H9 (cell line): ENCODE results near the gene RUVBL1. TPM values are rescaled to one million over a fixed set of nuclear protein-coding genes. Genes with fewer than 3 reads are reported as not detected.

Experiments used
- DNase-seq: peaks from one replicate; pipeline ENCODE4 v3.0.0-alpha.2; 2017
- H2AFZ ChIP-seq: one replicate; pipeline ENCODE4 v1.6.1; 2013; ENCODE audit warnings: mild to moderate bottlenecking, low read length, control low read depth, moderate library complexity
- H2AK5ac ChIP-seq: 2 replicates; pipeline ENCODE4 v1.6.1; 2013; ENCODE audit warnings: low read length, control low read depth, mixed read lengths; ENCODE audit not compliant: insufficient read length
- H2BK120ac ChIP-seq: one replicate; pipeline ENCODE4 v1.6.1; 2013; ENCODE audit warnings: low read depth, mild to moderate bottlenecking, low read length, control low read depth, inconsistent platforms; ENCODE audit not compliant: poor library complexity, severe bottlenecking
- H2BK12ac ChIP-seq: 2 replicates; pipeline ENCODE4 v1.6.1; 2013; ENCODE audit warnings: low read length, control low read depth, mixed read lengths, low read depth; ENCODE audit not compliant: insufficient read length
- H2BK15ac ChIP-seq: 2 replicates; pipeline ENCODE4 v1.6.1; 2013; ENCODE audit warnings: low read depth, low read length, control low read depth
- H2BK20ac ChIP-seq: one replicate; pipeline ENCODE4 v1.6.1; 2013; ENCODE audit warnings: low read depth, mild to moderate bottlenecking, low read length, control low read depth, inconsistent platforms; ENCODE audit not compliant: poor library complexity, severe bottlenecking
- H2BK5ac ChIP-seq: 2 replicates; pipeline ENCODE4 v1.6.1; 2013; ENCODE audit warnings: low read length, control low read depth, mixed read lengths; ENCODE audit not compliant: insufficient read length
- H3K14ac ChIP-seq: 2 replicates; pipeline ENCODE4 v1.6.1; 2013; ENCODE audit warnings: low read length, control low read depth; ENCODE audit not compliant: insufficient read depth
- H3K18ac ChIP-seq: 2 replicates; pipeline ENCODE4 v1.6.1; 2013; ENCODE audit warnings: low read depth, mild to moderate bottlenecking, mixed read lengths, low read length, control low read depth; ENCODE audit not compliant: insufficient read length
- H3K23ac ChIP-seq: 2 replicates; pipeline ENCODE4 v1.6.1; 2013; ENCODE audit warnings: low read length, control low read depth, mixed read lengths, low read depth; ENCODE audit not compliant: insufficient read length
- H3K23me2 ChIP-seq: 2 replicates; pipeline ENCODE4 v1.6.1; 2013; ENCODE audit warnings: low read depth, mild to moderate bottlenecking, mixed read lengths, low read length, control low read depth; ENCODE audit not compliant: insufficient read length, poor library complexity, severe bottlenecking
- H3K27ac ChIP-seq: 2 replicates; pipeline ENCODE4 v1.5.1; 2013; ENCODE audit warnings: low read length, control low read depth, mixed read lengths, low read depth; ENCODE audit not compliant: insufficient read length
- H3K27me3 ChIP-seq: 2 replicates; pipeline ENCODE4 v1.6.1; 2013; ENCODE audit warnings: low read length, control low read depth, inconsistent platforms; ENCODE audit not compliant: insufficient read depth
- H3K4ac ChIP-seq: 2 replicates; pipeline ENCODE4 v1.6.1; 2013; ENCODE audit warnings: low read depth, mild to moderate bottlenecking, control low read depth, inconsistent platforms, low read length, moderate library complexity
- H3K4me1 ChIP-seq: 2 replicates; pipeline ENCODE4 v1.6.1; 2013; ENCODE audit warnings: low read length, control low read depth, inconsistent platforms; ENCODE audit not compliant: insufficient read depth
- H3K4me2 ChIP-seq: 2 replicates; pipeline ENCODE4 v1.6.1; 2013; ENCODE audit warnings: low read length, control low read depth, mixed read lengths; ENCODE audit not compliant: insufficient read length, insufficient read depth
- H3K56ac ChIP-seq: 2 replicates; pipeline ENCODE4 v1.6.1; 2013; ENCODE audit warnings: low read depth, mild to moderate bottlenecking, mixed read lengths, low read length, control low read depth; ENCODE audit not compliant: insufficient read length
- H3K79me1 ChIP-seq: 2 replicates; pipeline ENCODE4 v1.6.1; 2013; ENCODE audit warnings: low read depth, mild to moderate bottlenecking, moderate library complexity, low read length, control low read depth, inconsistent platforms; ENCODE audit not compliant: insufficient read depth, poor library complexity, severe bottlenecking
- H3K79me2 ChIP-seq: 2 replicates; pipeline ENCODE4 v1.6.1; 2013; ENCODE audit warnings: low read length, control low read depth, inconsistent platforms; ENCODE audit not compliant: insufficient read depth
- H3K9ac ChIP-seq: 2 replicates; pipeline ENCODE4 v1.6.1; 2013; ENCODE audit warnings: low read length, control low read depth, mixed read lengths; ENCODE audit not compliant: insufficient read length; ENCODE audit errors: extremely low read depth
- H3K9me3 ChIP-seq: one replicate; pipeline ENCODE4 v1.6.1; 2013; ENCODE audit warnings: low read depth, low read length, inconsistent platforms; ENCODE audit not compliant: control insufficient read depth
- H3T11ph ChIP-seq: one replicate; pipeline ENCODE4 v1.6.1; 2013; ENCODE audit warnings: mild to moderate bottlenecking, low read length, control low read depth, inconsistent platforms
- H4K20me1 ChIP-seq: one replicate; pipeline ENCODE4 v1.6.1; 2013; ENCODE audit not compliant: control insufficient read depth, insufficient read length, insufficient read depth
- H4K5ac ChIP-seq: 2 replicates; pipeline ENCODE4 v1.6.1; 2013; ENCODE audit warnings: low read depth, mild to moderate bottlenecking, mixed read lengths, low read length, control low read depth; ENCODE audit not compliant: insufficient read length
- H4K8ac ChIP-seq: replicated peaks from 2 replicates; pipeline ENCODE4 v1.6.1; 2013; ENCODE audit warnings: low read length, control low read depth, mixed read lengths, low read depth; ENCODE audit not compliant: insufficient read length
- H4K91ac ChIP-seq: 2 replicates; pipeline ENCODE4 v1.6.1; 2013; ENCODE audit warnings: low read depth, mild to moderate bottlenecking, moderate library complexity, mixed read lengths, low read length, control low read depth; ENCODE audit not compliant: insufficient read length
- H3K27ac Mint-ChIP-seq, 3 experiments: 2 replicates in 2 of 3; 3 replicates in 1 of 3; pipeline ENCODE4 v1.8.0; 2020 to 2021; ENCODE audit warnings: mixed read lengths in 3 of 3, mild to moderate bottlenecking in 1 of 3, moderate library complexity in 1 of 3
- H3K27me3 Mint-ChIP-seq: 2 replicates; pipeline ENCODE4 v1.8.0; 2021; ENCODE audit warnings: low read depth, mild to moderate bottlenecking, moderate library complexity, mixed read lengths
- H3K36me3 Mint-ChIP-seq, 3 experiments: 2 replicates in 2 of 3; 3 replicates in 1 of 3; pipeline ENCODE4 v1.8.0; 2020 to 2021; ENCODE audit warnings: low read depth in 3 of 3, mixed read lengths in 3 of 3; ENCODE audit not compliant: insufficient read depth in 1 of 3
- H3K4me1 Mint-ChIP-seq, 2 experiments: 2 replicates each; pipeline ENCODE4 v1.8.0; 2020; ENCODE audit warnings: mixed read lengths in 2 of 2
- H3K4me3 Mint-ChIP-seq, 2 experiments: 2 replicates in 1 of 2; 3 replicates in 1 of 2; pipeline ENCODE4 v1.8.0; 2020 to 2021; ENCODE audit warnings: mild to moderate bottlenecking in 2 of 2, mixed read lengths in 2 of 2, moderate library complexity in 1 of 2
- H3K9me3 Mint-ChIP-seq, 2 experiments: 2 replicates in 1 of 2; 3 replicates in 1 of 2; pipeline ENCODE4 v1.8.0; 2020; ENCODE audit warnings: mild to moderate bottlenecking in 2 of 2, mixed read lengths in 2 of 2, moderate library complexity in 1 of 2
- WGBS: extraction: QIAGEN DNeasy Blood & Tissue Kit; methylation state at CpG from one replicate; pipeline ENCODE4 v1.1.7; 2013; ENCODE audit warnings: missing lambda C conversion rate, low lambda C conversion rate, mixed read lengths; ENCODE audit not compliant: insufficient read length; ENCODE audit errors: extremely low coverage; 5-methylcytosine and 5-hydroxymethylcytosine counted together
- total RNA-seq: library from RNA; stranded (reverse); gene quantifications from 2 replicates; pipeline ENCODE4 v1.2.1, GENCODE V29; 2021
- TF ChIP-seq, protein P1 (sequence below): fragments of 200-600 bp; sonication (generic); conservative IDR thresholded peaks from 3 replicates; pipeline ENCODE4 v1.8.0; 2021; ENCODE audit warnings: antibody characterized with exemption, mild to moderate bottlenecking

The RUVBL1 gene
- total RNA-seq, 1 experiment from 2014 or later, result 99.6 TPM

DNA sequence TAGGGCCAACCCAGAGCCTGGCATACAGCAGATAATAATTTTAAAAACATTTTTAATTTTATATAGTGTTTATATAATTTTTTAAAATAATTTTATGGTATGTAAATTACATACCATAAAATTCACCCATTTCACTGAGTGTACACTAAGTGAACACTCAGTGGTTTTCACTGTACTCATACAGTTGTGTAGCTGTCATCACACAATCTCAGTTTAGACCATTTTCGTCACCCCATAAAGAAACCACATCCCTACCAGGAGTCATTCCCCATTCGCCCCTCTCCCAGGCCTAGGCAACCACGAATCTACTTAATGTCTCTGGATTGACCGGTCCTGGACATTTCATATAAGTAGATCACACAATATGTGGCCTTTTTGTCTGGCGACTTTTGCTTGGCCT is 39.8 kb upstream of the RUVBL1 start:
- Mint-ChIP-seq H3K27me3 (no peaks in the 10 kb centered on the region), H3K4me1 (peaks cover 29 to 35% of the 10 kb centered on the region in 2 experiments), H3K27ac (no peak overlapping the region), H3K36me3 (peaks cover 0 to 5% (median 0%) of the 10 kb centered on the region in 3 experiments; a peak in 1 of 7 replicates), H3K4me3 (no peak overlapping the region), H3K9me3 (no peaks in the 10 kb centered on the region; a peak in 1 of 5 replicates)
- Histone ChIP-seq H2BK12ac (no peak overlapping the region), H3K14ac (no peak overlapping the region), H3K4me2 (no peak overlapping the region), H3K27me3 (no peaks in the 10 kb centered on the region), H3K79me2 (no peaks in the 10 kb centered on the region), H3K9ac (no peak overlapping the region), H2BK15ac (no peak overlapping the region), H2BK20ac (no peak overlapping the region), H3K56ac (no peak overlapping the region), H3K79me1 (no peaks in the 10 kb centered on the region), H3K23ac (no peak overlapping the region), H3K4me1 (no peaks in the 10 kb centered on the region; the same call in 1 of the 2 replicates), H3K9me3 (no peaks in the 10 kb centered on the region), H4K5ac (no peak overlapping the region), H2AFZ (no peak overlapping the region), H4K91ac (no peak overlapping the region), H4K20me1 (no peaks in the 10 kb centered on the region), H3K23me2 (no peaks in the 10 kb centered on the region), H2BK120ac (no peak overlapping the region), H3K4ac (no peak overlapping the region), H2BK5ac (no peak overlapping the region), H3T11ph (no peak overlapping the region), H2AK5ac (no peak overlapping the region), H3K27ac (no peak overlapping the region), H4K8ac (no peak overlapping the region), H3K18ac (no peak overlapping the region)
- no CpG with 5 or more reads among the region's 5 CpGs for WGBS
- TF ChIP-seq, protein P1, sequence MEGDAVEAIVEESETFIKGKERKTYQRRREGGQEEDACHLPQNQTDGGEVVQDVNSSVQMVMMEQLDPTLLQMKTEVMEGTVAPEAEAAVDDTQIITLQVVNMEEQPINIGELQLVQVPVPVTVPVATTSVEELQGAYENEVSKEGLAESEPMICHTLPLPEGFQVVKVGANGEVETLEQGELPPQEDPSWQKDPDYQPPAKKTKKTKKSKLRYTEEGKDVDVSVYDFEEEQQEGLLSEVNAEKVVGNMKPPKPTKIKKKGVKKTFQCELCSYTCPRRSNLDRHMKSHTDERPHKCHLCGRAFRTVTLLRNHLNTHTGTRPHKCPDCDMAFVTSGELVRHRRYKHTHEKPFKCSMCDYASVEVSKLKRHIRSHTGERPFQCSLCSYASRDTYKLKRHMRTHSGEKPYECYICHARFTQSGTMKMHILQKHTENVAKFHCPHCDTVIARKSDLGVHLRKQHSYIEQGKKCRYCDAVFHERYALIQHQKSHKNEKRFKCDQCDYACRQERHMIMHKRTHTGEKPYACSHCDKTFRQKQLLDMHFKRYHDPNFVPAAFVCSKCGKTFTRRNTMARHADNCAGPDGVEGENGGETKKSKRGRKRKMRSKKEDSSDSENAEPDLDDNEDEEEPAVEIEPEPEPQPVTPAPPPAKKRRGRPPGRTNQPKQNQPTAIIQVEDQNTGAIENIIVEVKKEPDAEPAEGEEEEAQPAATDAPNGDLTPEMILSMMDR, result no peak
- DNase-seq, result no peak
